GOT3 (cell line): ENCODE results near the gene TCP11.

ENCODE experiments used
- DNase-seq: peaks from one replicate; lab custom pipeline; 2025; ENCODE audit warnings: mixed read lengths; lab: John Stamatoyannopoulos, UW

Gene TCP11

DNA sequence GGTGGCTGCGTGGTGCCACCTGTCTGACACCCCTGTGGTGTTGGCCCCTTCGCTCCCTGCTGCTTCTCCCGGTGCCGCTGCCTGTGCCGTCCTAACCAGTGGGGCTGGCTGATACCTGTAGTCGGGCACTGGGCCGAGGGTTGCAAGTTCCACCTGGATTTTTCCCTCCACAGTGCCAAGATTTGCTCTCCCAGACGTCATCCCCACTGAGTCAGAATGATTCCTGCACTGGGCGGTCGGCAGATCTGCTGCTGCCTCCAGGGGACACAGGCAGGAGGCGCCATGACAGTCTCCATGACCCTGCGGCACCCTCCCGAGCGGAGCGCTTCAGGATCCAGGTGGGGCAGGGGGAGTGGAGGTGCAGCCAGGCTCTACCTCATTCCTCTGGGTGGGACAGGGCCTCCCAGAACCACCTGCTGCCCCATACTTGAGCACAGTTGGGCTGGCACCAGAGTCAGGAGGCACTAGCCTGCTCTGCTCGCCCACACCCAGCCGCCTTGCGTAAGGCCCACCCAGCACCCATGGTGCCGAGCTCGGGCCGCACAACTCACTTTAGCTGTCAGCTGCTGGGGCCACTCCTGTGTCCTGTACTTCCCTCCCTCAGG lies 60.2 kb downstream of the TCP11 start:
- DNase-seq: no peak

DNA sequence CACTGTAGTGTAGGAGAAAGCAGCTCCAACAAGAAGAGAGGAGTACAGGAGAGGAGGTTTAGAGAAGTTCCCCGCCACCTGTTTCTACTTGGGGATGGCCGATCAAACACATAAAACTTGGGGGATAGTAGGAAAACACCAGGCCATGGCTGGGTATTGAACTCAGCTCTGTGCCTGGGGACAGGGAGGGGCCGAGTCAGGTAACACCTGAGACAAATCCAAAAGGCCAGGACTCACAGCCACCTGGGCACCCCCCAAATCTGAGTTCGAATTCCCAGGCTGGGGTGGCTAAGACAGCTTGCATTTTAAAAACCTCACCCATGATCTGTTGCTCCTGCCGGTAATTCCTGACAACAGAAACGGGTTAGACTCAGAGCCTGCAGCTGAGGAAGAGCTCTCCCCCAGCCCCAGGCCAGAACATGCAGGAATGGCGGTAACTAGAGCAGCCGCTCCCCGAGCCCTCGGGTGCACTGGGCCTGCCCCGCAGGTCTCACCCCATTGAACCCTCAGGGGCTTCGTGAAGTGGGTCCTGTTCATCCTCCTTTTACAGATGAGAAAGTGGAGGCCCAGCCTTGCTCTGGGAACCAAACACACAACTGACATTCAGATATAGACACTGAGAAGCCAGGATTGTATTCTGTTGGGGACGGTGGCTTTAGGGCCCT lies 61.0 kb downstream of the TCP11 start:
- DNase-seq: no peak

DNA sequence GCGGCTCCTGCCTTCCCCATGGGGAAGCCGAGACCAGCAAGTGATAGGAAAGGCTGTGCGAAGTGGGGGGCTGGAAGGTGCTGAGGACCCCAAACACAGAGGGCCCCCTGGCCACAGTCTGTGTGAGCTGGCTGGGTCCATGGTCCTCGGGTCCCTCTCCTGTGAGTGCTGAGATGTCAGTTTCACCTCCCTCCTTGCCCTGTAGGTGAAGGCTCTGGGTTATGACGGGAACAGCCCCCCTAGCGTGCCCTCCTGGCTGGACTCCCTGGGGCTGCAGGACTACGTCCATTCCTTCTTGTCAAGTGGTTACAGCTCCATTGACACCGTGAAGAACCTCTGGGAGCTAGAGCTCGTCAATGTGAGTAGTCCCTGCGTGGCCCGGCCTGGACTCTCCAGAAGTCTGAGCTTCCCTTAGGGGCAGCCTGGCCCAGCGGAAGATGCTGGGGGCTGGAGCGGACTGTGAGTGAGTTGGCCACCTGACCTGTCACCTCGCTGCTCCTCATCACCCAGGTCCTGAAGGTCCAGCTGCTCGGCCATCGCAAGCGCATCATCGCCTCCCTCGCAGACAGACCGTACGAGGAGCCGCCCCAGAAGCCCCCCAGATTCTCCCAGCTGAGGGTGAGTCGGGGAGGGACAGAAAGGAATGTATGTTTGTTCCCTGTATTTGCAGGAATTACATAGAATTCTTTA lies 61.7 kb downstream of the TCP11 start:
- no peak for DNase-seq

DNA sequence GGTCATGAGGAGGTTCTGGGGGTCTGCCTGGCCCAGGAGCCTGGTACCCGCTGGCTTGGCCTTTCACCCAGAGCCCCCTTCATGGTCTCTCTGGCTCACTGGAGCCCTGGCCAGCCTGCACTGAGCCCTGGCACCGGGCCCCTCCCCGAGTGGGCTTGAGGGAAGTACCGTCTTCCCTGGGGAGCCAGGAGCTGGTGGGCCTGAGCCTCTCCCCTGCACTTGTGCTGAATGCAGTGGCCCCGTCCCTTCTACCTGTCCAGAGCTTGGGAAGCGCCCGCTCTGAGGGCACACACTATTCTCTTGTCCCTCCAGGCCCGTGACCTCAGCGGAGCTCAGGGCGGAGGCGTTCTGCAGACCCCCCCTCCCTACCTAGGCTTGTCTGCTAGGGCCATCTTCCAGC lies 62.2 kb downstream of the TCP11 start:
- DNase-seq: no peak

GRCh38 chr6:35078226-35078850 lies 62.8 kb downstream of the TCP11 start:
- DNase-seq: no peak

- no peak for DNase-seq
These were observed 63.4 kb downstream of the TCP11 start for GRCh38 chr6:35077713-35078105.

DNA sequence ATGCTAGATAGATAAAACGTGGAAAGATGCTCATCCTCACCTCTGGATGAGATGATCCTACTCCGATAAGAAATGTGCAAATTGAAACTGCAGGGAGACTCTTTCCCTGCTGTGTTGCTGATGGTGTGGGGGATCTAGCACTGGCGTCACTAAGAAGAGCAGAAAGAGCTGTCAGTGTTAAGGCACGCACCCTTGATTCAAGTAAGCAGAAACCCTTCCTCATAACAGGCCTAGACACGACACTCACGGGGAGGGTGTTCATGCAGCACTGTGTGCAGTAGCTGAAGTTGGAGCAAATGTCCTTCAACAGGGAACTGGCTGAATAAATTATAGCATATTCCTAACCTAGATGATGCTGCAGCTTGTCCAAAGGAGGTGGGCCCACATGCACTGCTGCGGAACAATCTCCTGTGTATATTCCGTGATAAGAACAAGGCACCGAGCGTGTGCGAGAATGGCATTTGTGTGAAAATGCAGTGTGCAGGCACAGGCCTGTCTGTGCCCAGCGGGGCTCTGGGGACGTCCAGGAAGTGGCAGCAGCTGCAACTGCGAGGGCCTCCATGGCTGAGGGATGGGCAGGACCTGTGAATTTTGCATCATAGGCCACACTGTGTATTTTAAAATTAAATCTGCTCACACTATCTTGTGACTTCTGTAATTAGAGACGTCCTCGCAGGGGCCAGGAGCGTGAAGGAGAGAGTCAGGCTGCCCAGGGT lies 64.0 kb downstream of the TCP11 start:
- DNase-seq: no peak

- DNase-seq: no peak
These were observed 67.2 kb downstream of the TCP11 start for GRCh38 chr6:35073766-35074471.

DNA sequence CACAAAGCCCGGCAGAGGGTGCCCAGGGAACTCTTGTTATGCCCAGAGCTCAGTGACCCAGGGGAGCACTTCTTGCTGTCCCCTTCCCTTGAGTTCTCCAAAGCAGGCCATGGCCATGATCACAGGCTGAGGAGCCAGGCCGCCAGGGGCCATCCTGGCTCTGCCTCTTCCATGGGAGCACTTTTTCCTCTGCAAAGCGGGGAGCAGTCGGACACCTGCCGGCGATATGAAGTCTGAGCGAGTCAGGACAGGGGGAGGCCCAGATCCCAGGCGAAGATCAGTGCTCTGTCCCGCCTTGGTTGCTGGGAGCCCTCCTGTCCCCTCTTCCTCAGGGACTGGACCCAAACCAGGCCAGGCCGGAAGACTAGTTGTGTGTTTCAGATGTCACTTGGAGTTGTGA lies 67.9 kb downstream of the TCP11 start:
- no peak for DNase-seq

DNA sequence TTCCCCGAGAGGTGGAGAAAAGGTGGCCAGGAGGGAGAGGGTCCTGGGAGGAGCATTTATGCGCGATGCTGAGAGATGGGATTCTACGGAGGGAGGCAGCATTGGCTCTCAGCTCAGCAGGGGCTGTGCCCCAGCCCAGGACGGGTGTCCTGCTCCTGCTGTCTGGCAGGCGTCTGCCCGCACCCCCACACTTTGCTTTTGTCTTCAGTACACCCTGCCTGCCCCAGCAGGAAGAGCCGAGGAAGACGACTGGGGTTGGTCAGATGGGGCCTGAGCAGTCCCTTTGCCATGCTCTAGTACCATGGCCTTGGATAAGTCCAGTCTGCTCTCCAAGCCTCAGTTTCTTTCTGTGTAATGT lies 68.5 kb downstream of the TCP11 start:
- no peak for DNase-seq

GRCh38 chr6:35072051-35072697 lies 69.0 kb downstream of the TCP11 start:
- DNase-seq: no peak

GRCh38 chr6:35071347-35071994 lies 69.7 kb downstream of the TCP11 start:
- no peak for DNase-seq

DNA sequence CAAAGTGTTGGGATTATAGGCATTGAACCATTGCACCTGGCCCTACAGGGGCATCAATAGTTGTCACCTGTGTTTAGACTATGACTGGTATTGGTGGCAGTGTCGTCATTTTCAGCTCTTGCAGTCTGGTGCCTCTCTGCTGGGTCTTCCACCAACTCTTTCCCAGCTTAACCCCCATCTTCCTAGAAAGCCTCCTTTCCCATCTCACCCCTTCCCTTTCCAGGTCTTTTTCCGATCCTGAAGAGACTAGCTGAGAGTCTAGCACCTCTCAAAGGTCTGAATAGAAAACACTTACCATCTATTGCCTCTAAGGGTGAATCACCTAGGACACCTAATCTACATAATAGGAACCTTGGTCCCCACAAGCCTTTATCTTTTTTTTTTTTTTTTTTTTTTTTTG lies 71.0 kb downstream of the TCP11 start:
- no peak for DNase-seq

DNA sequence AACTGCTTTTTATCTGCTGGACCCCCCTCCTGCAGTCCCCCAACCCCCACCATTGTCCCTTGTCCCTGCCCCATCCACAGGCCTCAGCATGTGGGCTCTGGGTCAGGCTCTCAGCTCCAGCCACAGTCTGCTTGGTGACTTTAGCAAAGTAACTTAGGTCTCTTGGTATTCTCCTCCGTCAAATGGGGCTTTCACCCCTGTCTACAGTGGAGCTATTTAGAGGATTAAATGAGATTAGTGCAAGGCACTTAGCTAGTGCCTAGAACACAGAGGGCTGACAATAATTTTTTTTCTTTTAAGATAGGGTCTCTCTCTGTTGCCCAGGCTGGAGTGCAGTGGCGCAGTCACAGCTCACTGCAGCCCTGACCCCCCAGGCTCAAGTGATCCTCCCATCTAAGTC lies 71.9 kb downstream of the TCP11 start:
- no peak for DNase-seq

DNA sequence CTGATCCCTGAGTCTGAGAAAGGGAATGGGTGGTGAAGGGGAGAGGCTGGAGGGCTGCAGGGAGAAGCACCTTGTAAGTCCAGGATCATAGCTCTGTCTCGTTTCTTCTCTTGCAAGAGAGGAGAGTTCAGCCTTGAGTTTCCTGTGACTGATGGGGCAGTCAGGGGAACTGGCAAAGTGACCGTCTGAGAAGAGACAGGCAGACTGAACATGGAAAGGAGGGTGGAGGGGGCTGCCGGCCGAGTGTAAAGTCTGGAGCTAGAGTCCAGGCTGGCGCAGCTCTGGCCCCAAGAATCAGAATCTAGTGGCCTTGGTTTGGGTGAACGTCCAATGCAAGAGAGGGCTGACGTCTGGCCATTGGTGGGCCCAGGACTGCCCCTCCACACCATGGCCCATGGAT lies 72.5 kb downstream of the TCP11 start:
- DNase-seq: no peak

DNA sequence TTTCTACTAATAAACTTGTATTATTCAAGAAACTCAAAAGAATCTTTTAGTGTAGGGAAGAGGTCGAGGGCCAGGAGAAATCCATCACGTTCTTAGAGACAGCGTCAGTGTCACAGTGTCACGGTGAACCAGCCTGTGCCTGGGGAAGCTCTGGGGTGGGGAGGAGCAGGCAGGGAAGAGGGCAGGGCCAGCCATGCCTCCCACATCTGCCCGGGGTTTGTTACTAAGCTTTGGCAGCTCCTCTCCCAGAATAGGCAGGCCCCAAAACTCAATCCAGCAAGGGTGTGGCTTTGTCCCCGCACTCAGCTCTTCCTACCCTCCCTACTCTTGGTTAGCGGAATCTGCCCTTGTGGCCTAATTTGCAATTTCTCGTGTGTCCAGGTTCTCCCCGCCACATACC lies 72.9 kb downstream of the TCP11 start:
- no peak for DNase-seq
